KG1 (cell line): ENCODE measurements around the gene SLC4A2.

ENCODE experiments used
- DNase-seq: peaks from one replicate; lab custom pipeline; 2025; lab: John Stamatoyannopoulos, UW

SLC4A2 gene

GRCh38 chr7:151081170-151082101 lies 22.0 kb downstream of the SLC4A2 start:
- no peak for DNase-seq

GRCh38 chr7:151082141-151083070 lies 23.0 kb downstream of the SLC4A2 start:
- no peak for DNase-seq

GRCh38 chr7:151083071-151083823 lies 23.9 kb downstream of the SLC4A2 start, which contains the start of gene TMUB1:
TSS of gene TMUB1 (minus strand) at chr7:151083493. CDS start at chr7:151082563, 930 bp downstream.
- no peak for DNase-seq

- DNase-seq = no peak
These were observed 24.4 kb downstream of the SLC4A2 start for GRCh38 chr7:151083824-151084160.

- DNase-seq = no peak
These were observed 25.9 kb downstream of the SLC4A2 start for GRCh38 chr7:151085329-151085690.

GRCh38 chr7:151085691-151086620 lies 26.6 kb downstream of the SLC4A2 start, which contains the start of gene AGAP3:
TSS of gene AGAP3 (plus strand) at chr7:151086475. CDS start at chr7:151086742, 267 bp downstream.
- DNase-seq = no peak

GRCh38 chr7:151086802-151087244 lies 27.4 kb downstream of the SLC4A2 start:
- no peak for DNase-seq

- no peak for DNase-seq
These were observed 28.0 kb downstream of the SLC4A2 start for GRCh38 chr7:151087245-151088018.

- DNase-seq = no peak
These were observed 28.8 kb downstream of the SLC4A2 start for GRCh38 chr7:151088019-151088855.

GRCh38 chr7:151088856-151089699 lies 29.7 kb downstream of the SLC4A2 start:
- DNase-seq = no peak

- no peak for DNase-seq
These were observed 30.7 kb downstream of the SLC4A2 start for GRCh38 chr7:151089893-151090730.

GRCh38 chr7:151091003-151091402 lies 31.6 kb downstream of the SLC4A2 start:
- DNase-seq = no peak

- DNase-seq = no peak
These were observed 32.0 kb downstream of the SLC4A2 start for GRCh38 chr7:151091431-151091830.

GRCh38 chr7:151091988-151092387 lies 32.6 kb downstream of the SLC4A2 start:
- DNase-seq = no peak

- DNase-seq = no peak
These were observed 34.4 kb downstream of the SLC4A2 start for GRCh38 chr7:151093748-151094147.

GRCh38 chr7:151094675-151095074 lies 35.3 kb downstream of the SLC4A2 start:
- DNase-seq = no peak
